ENCODE measurements around the gene SEMA5B. TPM values are rescaled to one million over a fixed set of nuclear protein-coding genes. Genes with fewer than 3 reads are reported as not detected.

The SEMA5B gene
- total and polyA plus RNA-seq, 2 of the 4 experiments (the other 2 are of a cell fraction) = not detected

DNA sequence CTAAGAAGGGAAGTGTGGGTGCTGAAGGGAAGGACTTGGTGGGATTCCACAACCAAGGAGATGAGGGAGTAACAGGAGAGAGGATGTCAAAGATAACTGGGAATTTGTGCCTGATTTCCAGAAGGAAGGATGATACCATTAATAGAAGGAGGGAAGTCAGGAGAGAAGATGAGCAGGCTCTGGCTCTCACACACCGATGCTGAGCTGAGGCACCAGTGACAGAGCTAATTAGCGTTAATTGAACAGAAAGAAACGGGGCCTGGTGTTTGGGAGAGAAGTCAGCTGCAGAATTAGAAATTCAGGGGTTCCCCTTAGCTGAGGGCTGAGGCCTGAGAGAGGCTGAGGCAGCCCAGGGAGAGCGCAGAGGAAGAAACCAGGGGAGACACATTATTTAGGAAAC, 27.4 kb upstream of the SEMA5B start:
- H2AK9ac ChIP-seq (replicated peaks; ENCODE audit: low read depth, low read length, poor library complexity) = no peak overlapping the region
- intact Hi-C loops (cut with micrococcal nuclease) = no loop called here
- H2BK5ac ChIP-seq (ENCODE audit: low read depth, low read length, poor library complexity, severe bottlenecking) = no peak overlapping the region
- no peak for TF ChIP-seq RAD21 (IDR thresholded peaks at IDR 0.05; ENCODE audit: low read length)
- H2AK5ac ChIP-seq (ENCODE audit: low read depth, low read length) = no peak overlapping the region
- no peak overlapping the region for H4K8ac ChIP-seq (ENCODE audit: low read depth in 2 of 2, low read length in 2 of 2)
- H3K27ac ChIP-seq (ENCODE audit: insufficient read depth, low read length) = no peak overlapping the region
- H3K4ac ChIP-seq (ENCODE audit: low read depth, low read length) = no peak overlapping the region
- H4K20me1 ChIP-seq (ENCODE audit: insufficient read depth, low read length) = no peaks in the 10 kb centered on the region
- H3K14ac ChIP-seq (replicated peaks; ENCODE audit: low read depth, low read length) = no peak overlapping the region
- no TSS peak for BruUV-seq (replicated peaks)
- no peaks in the 10 kb centered on the region for H3K4me1 ChIP-seq (ENCODE audit: control insufficient read depth, insufficient read depth, low read length)
- H2AFZ ChIP-seq (replicated peaks; ENCODE audit: low read length, poor library complexity) = no peak overlapping the region
- POLR2A ChIA-PET (ENCODE audit: unreplicated experiment) = no interaction called here
- DNase-seq (no peak), ATAC-seq (ENCODE audit: low read depth) (no peak)
- dilution Hi-C loops (cut with HindIII; ENCODE audit: low sequenced_read_pairs, unreplicated experiment) = no loop called here
- no peaks in the 10 kb centered on the region for H3K79me1 ChIP-seq (ENCODE audit: low read depth in 1 of 2, low read length in 2 of 2)
- H3K56ac ChIP-seq (ENCODE audit: extremely low read depth, insufficient read depth, low read length) = no peak overlapping the region
- no peaks in the 10 kb centered on the region for H3K9me3 ChIP-seq (ENCODE audit: control insufficient read depth, insufficient read depth, low read length)
- H4K91ac ChIP-seq (ENCODE audit: insufficient read depth, low read depth, low read length) = no peak overlapping the region
- H3K27me3 ChIP-seq (ENCODE audit: control insufficient read depth, insufficient read depth, low read length) = peaks cover 31% of the 10 kb centered on the region
- no peak overlapping the region for H3K9ac ChIP-seq (ENCODE audit: low read depth, low read length)
- no peak overlapping the region for H3K4me2 ChIP-seq (ENCODE audit: low read depth, low read length)
- H4K5ac ChIP-seq (ENCODE audit: low read depth, low read length) = no peak overlapping the region
- no peak overlapping the region for H3K23ac ChIP-seq (ENCODE audit: low read depth, low read length)
- no peaks in the 10 kb centered on the region for H3K36me3 ChIP-seq (ENCODE audit: control insufficient read depth, insufficient read depth, low read length)
- no peak overlapping the region for H2BK15ac ChIP-seq (ENCODE audit: low read depth, low read length)
- no peak overlapping the region for H3K18ac ChIP-seq (ENCODE audit: low read depth, low read length)
- CTCF ChIA-PET = interaction anchor here (1.6 kb wide), 1 partner anchor 10 kb away, joined by 3 read pairs; no protein-coding TSS in a partner anchor
- H2BK20ac ChIP-seq (ENCODE audit: low read depth, low read length) = no peak overlapping the region
- peaks cover 3% of the 10 kb centered on the region; the same call in 1 of the 2 replicates for H3K9me1 ChIP-seq (ENCODE audit: insufficient read depth, low read length)
- 86% methylated on average over 1 of the region's 4 CpGs; no CpG with 5 or more reads in 1 of the 2 experiments for WGBS, 2 experiments (ENCODE audit: extremely low coverage in 2 of 2, insufficient read length in 1 of 2)
- H3K4me3 ChIP-seq (ENCODE audit: insufficient read depth, low read depth, low read length) = no peak overlapping the region
- in situ Hi-C loops (cut with MboI; ENCODE audit: low sequenced_read_pairs) = no loop called here
- no peak overlapping the region for H2BK120ac ChIP-seq (ENCODE audit: low read depth, low read length)

All from IMR-90 (cell line).